ENCODE data around the gene PPP2R1A. TPM values are rescaled to one million over a fixed set of nuclear protein-coding genes. Genes with fewer than 3 reads are reported as not detected.
"Not testable (repeated sequence)": the region's sequence is repeated elsewhere in the genome, so short reads cannot be mapped to it uniquely, and the experiment has no call there.

Gene PPP2R1A
- total RNA-seq, 1 donor from 2014 or later: 68.4 TPM

- DNase-seq (ENCODE audit: low spot score) (no peak), ATAC-seq (no peak)
Measured at GRCh38 chr19:52200044-52200443, 10.2 kb downstream of the PPP2R1A start.

GRCh38 chr19:52200755-52201391, 11.0 kb downstream of the PPP2R1A start:
- not testable (repeated sequence) for ATAC-seq

DNA sequence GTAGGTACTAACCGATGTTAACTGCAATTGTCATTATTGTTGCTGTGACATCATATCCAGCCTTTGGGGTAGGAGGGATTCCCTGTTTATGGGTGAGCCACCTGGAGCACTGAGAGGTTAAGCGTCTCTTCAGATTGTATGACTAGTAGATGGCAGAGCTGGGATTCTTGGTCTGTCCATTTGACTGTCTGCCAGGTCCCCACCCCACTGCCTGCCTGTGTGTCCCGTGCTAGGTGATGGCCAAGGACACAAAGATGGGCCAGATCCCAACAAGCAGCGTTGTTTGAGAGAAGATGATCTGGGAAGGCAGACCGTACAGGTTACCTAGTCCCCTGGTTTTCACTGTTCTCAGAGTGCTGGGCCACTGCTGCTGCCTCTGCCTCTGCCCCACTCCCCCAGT, 16.6 kb downstream of the PPP2R1A start:
- DNase-seq (ENCODE audit: low spot score) (no peak), ATAC-seq (no peak)

More at GRCh38 chr19:52200755-52201391, 11.0 kb downstream of the PPP2R1A start:
- DNase-seq (ENCODE audit: low spot score): not testable (repeated sequence)

DNA sequence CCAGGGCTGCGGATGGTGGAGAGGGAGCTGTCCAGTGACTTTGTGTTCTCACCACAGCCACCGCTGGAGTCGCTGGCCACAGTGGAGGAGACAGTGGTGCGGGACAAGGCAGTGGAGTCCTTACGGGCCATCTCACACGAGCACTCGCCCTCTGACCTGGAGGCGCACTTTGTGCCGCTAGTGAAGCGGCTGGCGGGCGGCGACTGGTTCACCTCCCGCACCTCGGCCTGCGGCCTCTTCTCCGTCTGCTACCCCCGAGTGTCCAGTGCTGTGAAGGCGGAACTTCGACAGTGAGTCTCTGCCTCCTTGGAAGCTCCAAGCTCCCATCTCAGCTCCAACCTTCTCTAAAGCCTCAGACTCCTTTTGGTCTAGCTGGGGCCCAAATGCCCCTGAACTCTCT, 21.4 kb downstream of the PPP2R1A start:
- DNase-seq (ENCODE audit: low spot score) (no peak), ATAC-seq (no peak)

DNA sequence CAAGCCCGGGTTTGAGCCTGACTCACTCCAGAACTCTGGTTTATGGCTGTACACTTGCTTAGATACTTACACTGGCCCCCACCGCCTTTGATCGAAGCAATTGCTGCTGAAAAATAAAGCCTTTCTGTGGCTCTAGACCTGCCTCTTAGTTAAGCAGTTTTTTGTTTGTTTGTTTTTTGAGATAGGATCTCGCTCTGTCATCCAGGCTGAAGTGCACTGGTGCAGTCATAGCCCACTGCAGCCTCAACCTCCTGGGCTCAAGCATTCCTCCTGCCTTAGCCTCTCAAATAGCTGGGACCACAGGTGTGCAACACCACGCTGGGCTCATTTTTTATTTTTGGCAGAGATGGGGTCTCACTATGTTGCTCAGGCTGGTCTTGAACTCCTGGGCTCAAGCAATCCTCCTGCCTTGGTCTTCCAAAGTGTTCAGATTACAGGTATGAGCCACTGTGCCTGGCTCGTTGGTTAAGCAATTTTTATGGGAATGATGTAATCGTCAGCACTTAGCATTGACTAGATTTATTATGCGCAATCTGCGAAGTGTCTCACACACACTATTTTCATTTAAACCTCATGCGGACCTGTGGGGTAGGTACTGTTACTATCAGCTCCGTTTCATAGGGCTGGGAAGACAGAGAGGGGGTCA, 22.2 kb downstream of the PPP2R1A start:
- no peak for DNase-seq (ENCODE audit: low spot score)
- ATAC-seq: no peak

- DNase-seq (ENCODE audit: low spot score): no peak
- no peak for ATAC-seq
Measured at GRCh38 chr19:52212572-52213255, 22.9 kb downstream of the PPP2R1A start.

DNA sequence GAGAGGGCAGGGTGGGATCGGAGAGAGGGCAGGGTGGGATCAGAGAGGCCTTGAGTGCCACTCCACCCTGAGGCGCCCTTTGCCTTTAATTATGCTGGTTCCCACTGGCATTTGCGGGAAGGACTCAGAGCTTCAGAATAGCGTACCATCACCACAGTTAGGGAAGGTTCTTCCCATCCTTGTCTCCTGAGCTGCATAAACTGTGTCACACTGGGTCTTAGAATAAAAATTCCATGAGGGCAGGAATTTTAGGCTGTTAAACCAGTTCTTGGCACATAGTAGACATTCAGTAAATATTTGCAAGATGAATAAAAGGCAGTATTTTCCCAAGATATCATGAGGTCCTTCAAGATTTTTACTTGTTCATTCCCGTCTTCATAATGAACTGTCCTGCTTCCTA, 24.4 kb downstream of the PPP2R1A start:
- DNase-seq (ENCODE audit: low spot score) (no peak), ATAC-seq (no peak)

DNA sequence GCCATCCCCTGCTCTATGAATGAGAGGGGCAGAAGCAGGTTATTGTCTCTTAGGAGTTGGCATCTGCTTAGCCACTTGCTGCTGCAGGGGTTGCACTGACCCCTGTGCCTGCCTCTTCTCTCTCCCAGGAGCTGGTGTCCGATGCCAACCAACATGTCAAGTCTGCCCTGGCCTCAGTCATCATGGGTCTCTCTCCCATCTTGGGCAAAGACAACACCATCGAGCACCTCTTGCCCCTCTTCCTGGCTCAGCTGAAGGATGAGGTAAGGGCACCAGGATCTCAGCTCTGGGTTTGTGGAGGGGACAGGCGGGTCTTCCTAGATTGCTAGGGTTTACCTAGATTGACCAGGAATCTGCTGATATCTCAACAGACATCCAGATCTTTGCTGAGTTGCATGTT, 26.5 kb downstream of the PPP2R1A start:
- DNase-seq (ENCODE audit: low spot score) (no peak), ATAC-seq (no peak)

- DNase-seq (ENCODE audit: low spot score): no peak
- no peak for ATAC-seq
Measured at GRCh38 chr19:52217576-52217975, 27.7 kb downstream of the PPP2R1A start.

DNA sequence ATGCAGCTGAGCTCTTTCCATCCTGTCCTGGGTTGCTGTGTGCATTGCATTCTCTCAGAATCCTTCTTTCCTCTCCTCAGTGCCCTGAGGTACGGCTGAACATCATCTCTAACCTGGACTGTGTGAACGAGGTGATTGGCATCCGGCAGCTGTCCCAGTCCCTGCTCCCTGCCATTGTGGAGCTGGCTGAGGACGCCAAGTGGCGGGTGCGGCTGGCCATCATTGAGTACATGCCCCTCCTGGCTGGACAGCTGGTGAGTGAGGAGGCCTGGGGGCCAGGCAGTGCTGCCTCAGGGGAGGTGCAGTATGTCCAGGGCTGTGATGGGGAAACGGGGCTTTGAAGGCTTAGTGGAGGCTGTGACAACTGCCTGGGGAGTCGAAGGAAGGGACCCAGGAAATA, 29.8 kb downstream of the PPP2R1A start:
- ATAC-seq (no peak), DNase-seq (ENCODE audit: low spot score) (no peak)

- ATAC-seq: no peak
Measured at GRCh38 chr19:52221031-52221430, 31.2 kb downstream of the PPP2R1A start.

DNA sequence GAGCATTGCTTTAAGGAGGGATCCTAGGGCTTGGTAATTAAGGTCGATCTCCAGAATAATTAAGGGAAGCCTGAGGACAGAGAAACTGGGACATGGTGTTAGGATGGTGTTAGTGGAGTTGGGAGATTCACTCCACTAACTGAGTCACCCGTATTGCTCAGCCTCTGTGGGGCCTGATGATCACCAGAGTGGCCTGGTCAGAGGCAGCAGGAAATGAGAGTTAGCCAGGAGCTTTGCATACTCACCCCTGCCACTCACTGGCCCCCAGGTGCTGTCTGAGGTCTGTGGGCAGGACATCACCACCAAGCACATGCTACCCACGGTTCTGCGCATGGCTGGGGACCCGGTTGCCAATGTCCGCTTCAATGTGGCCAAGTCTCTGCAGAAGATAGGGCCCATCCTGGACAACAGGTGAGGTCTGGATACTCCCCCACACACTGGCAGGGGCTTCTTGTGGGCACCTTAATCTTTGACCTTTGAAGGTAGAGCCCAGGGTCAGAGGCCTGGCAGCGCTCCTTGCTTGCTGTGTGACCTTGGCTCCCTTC, 32.1 kb downstream of the PPP2R1A start:
- DNase-seq (ENCODE audit: low spot score) (no peak), ATAC-seq (no peak)

More at GRCh38 chr19:52221031-52221430, 31.2 kb downstream of the PPP2R1A start:
- no peak for DNase-seq (ENCODE audit: low spot score)

DNA sequence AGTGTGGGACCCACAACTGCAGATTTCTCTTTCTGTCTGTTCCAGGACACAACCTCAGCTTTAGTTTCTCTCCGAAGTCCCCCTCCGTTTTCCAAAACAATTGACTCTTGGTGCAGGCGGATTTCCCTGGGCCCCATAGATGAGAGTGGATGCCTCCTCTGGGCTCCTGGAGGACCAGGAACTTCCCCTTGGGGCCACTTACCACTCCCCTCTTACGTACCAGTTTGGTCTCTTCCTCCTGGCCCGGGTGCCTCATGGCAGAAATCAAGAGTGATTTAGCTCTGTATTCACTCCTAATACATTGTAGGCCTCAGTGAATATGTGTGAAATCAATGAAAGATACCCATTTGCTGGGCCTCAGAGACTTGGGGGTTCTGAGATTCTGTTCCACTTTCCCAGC, 34.4 kb downstream of the PPP2R1A start:
- DNase-seq (ENCODE audit: low spot score): no peak
- ATAC-seq: no peak

- no peak for DNase-seq (ENCODE audit: low spot score)
- no peak for ATAC-seq
Measured at GRCh38 chr19:52226652-52227051, 36.8 kb downstream of the PPP2R1A start.

DNA sequence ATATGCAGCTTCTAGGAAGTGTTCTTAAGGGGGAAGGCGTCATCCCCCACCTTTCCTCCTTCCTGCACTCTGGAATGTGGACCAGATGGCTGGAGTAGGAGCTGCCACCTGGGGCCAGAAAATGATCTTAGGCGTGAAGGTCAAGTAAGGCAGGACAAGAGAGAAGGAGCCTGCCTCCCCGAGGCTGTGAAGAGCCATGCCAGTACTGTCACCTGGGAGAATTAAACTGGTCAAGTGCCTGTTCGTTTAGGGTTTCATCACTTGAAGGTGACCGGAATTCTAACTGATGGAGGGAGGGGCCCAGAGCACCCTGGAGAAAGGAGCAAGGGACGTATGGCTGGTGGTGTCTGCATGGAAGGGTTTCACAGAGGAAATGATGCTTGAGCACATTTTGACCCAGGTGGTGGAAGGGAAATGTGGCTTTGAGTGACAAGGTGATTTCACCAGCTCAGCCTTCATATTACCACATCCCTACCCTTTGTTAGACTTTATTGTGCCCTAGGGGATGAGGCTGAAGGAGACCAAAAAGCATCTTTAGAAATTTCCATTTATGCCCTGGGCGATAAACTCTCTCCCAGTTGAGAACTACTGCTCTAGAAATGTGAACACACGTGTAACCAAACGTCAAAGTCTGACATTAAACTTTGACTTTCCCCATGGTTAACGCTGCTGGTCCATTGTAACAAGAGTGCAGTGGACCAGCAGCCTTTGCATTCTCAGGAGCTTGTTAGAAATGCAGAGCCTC, 37.5 kb downstream of the PPP2R1A start:
- DNase-seq (ENCODE audit: low spot score) (no peak), ATAC-seq (no peak)

DNA sequence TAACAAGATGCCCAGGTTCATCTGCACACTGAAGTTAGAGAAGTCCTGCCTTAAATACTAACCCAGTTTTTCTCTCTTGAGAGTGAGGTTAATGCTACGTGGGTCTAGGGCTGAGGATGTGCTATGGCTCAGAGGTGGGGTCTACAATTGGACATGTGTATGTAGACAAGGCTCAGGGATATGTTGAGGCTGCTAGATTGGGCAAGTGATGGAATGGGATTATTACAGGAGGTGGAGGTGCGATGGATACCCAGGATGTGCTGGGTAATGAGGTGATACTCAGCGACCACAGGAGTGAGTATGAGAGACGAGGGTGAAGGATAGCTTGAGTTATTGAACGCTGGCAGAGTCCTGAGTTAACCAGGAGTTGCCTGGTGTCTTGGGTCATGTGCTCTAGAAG, 38.1 kb downstream of the PPP2R1A start:
- DNase-seq (ENCODE audit: low spot score): no peak
- no peak for ATAC-seq

- ATAC-seq (no peak), DNase-seq (ENCODE audit: low spot score) (no peak)
Measured at GRCh38 chr19:52229524-52229923, 39.7 kb downstream of the PPP2R1A start.

GRCh38 chr19:52230685-52231084, 40.8 kb downstream of the PPP2R1A start:
- DNase-seq (ENCODE audit: low spot score): no peak
- no peak for ATAC-seq

DNA sequence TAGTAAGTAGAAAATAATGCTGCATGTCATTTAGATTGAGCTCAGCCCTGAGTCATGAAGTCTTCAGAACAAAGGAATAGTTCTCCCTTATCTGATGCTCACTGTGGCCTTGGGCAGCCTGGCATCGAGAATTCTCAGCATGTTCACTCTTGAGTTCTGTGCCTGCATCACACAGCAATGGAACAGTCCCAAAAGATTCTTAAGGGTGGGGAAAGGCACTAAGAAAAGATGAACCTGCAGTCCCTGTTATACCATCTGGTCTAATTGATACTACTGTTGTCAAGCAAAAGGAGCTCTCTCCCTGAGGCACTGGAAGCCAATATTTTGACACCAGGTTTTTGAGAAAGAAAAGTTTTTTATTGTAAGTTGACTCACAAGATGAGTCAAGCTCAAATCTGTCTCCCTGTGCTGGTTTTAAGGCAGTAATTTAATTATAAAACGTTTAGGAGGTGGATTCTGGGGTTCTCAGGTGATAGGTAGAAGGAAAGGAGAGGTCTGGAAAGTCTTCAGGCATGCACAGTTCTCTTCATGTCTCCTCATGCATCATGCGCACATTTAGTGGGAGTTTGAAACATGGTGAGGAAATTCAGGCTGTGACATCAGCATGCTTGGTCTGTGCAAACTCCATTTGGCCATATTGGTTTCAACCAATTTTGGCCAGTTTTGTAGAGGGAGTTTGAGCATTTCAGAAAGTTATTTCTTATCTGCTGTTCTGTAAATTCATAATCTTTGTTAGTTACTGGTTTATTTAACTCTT, 41.5 kb downstream of the PPP2R1A start:
- ATAC-seq: no peak

DNA sequence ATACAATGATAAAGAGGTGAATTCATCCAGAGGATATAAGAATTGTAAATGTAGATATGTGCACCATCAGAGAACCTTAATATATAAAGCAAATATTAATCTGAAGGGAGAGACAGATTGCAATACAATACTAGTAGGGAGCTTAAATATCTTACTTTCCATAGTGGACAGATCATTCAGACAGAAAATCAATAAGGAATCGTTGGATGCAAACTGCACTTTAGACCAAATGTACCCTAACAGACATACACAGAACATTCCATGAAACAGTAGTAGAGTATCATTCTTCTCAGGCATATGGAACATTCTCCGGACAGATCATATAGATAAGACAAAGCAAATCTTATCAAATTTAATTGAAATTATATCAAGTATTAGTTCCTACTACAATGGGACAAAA, 44.6 kb downstream of the PPP2R1A start:
- ATAC-seq (no peak), DNase-seq (ENCODE audit: low spot score) (no peak)

More for the DNA sequence above, 41.5 kb downstream of the PPP2R1A start:
- DNase-seq (ENCODE audit: low spot score): no peak
